SK-N-SH (cell line): Measurements from ENCODE around the gene COL20A1. TPM values are rescaled to one million over a fixed set of nuclear protein-coding genes. Genes with fewer than 3 reads are reported as not detected.

Experiments
- CTCF ChIA-PET: fragments of 300-600, 350-600 bp; formaldehyde crosslinking; extraction: SDS; loops from one replicate; lab custom pipeline; 2021; lab: Yijun Ruan, JAX
- POLR2A ChIA-PET: fragments of 350-600 bp; sonication (Branson Sonifier 250); formaldehyde crosslinking; extraction: SDS; loops from one replicate; lab custom pipeline; 2020; ENCODE audit warnings: antibody characterized with exemption, inconsistent platforms; lab: Yijun Ruan, JAX
- DNase-seq: peaks from one replicate; pipeline ENCODE4 v3.0.0; 2012
- H2AFZ ChIP-seq: fragments of 200-600 bp; sonication (generic); 2 replicates; pipeline ENCODE4 v1.8.1; 2016; ENCODE audit warnings: antibody characterized with exemption, mild to moderate bottlenecking, low read depth
- H3F3A ChIP-seq: fragments of 200-600 bp; sonication (generic); replicated peaks from 2 replicates; pipeline ENCODE3; 2016; ENCODE audit warnings: antibody characterized with exemption, mild to moderate bottlenecking; ENCODE audit not compliant: insufficient read depth
- H3K27ac ChIP-seq, 2 experiments: fragments of 200-500 bp in 1 of 2; fragments of 200-600 bp in 1 of 2; sonication (Bioruptor generic) in 1 of 2; sonication (generic), shearing (Covaris generic) in 1 of 2; 2 replicates each; pipeline versions ENCODE4 v1.5.1 to v1.6.1; 2014 to 2016; ENCODE audit warnings: low read depth in 2 of 2, inconsistent platforms in 1 of 2, low read length in 1 of 2, mild to moderate bottlenecking in 1 of 2, mixed read lengths in 1 of 2
- H3K27me3 ChIP-seq: fragments of 200-600 bp; sonication (generic), shearing (Covaris generic); 2 replicates; pipeline ENCODE4 v1.6.1; 2016; ENCODE audit warnings: mixed run types; ENCODE audit not compliant: insufficient read depth
- H3K36me3 ChIP-seq, 2 experiments: fragments of 200-500 bp in 1 of 2; fragments of 200-600 bp in 1 of 2; sonication (Bioruptor generic) in 1 of 2; sonication (generic) in 1 of 2; replicated peaks in 1 of 2; 2 replicates each; pipeline versions ENCODE3 to v1.5.1; 2014 to 2016; ENCODE audit warnings: low read length in 1 of 2, mild to moderate bottlenecking in 1 of 2; ENCODE audit not compliant: insufficient read depth in 2 of 2, control insufficient read depth in 1 of 2
- H3K4me1 ChIP-seq, 2 experiments: fragments of 200-500 bp in 1 of 2; fragments of 200-600 bp in 1 of 2; sonication (Bioruptor generic) in 1 of 2; sonication (generic), shearing (Covaris generic) in 1 of 2; 2 replicates each; pipeline versions ENCODE4 v1.5.1 to v1.6.1; 2014 to 2016; ENCODE audit warnings: low read depth in 1 of 2, low read length in 1 of 2, mixed run types in 1 of 2; ENCODE audit not compliant: insufficient read depth in 2 of 2, control insufficient read depth in 1 of 2
- H3K4me2 ChIP-seq: fragments of 200-600 bp; sonication (generic), shearing (Covaris generic); 2 replicates; pipeline ENCODE4 v1.6.1; 2017; ENCODE audit warnings: mixed run types
- H3K4me3 ChIP-seq, 2 experiments: fragments of 200-500 bp in 1 of 2; fragments of 200-600 bp in 1 of 2; sonication (Bioruptor generic) in 1 of 2; sonication (generic), shearing (Covaris generic) in 1 of 2; 2 replicates each; pipeline versions ENCODE4 v1.5.1 to v1.8.1; 2014 to 2016; ENCODE audit warnings: low read depth in 2 of 2, inconsistent platforms in 1 of 2, low read length in 1 of 2, mild to moderate bottlenecking in 1 of 2, mixed read lengths in 1 of 2, moderate library complexity in 1 of 2
- H3K79me2 ChIP-seq: fragments of 200-600 bp; sonication (generic); 2 replicates; pipeline ENCODE4 v1.8.1; 2017; ENCODE audit warnings: mild to moderate bottlenecking; ENCODE audit not compliant: insufficient read depth
- H3K9ac ChIP-seq: fragments of 200-600 bp; sonication (generic); 2 replicates; pipeline ENCODE4 v1.6.1; 2017; ENCODE audit warnings: mixed run types
- H3K9me2 ChIP-seq: fragments of 200-600 bp; sonication (generic); 2 replicates; pipeline ENCODE4 v1.6.1; 2017; ENCODE audit warnings: mixed run types
- H3K9me3 ChIP-seq: fragments of 200-600 bp; sonication (generic); 2 replicates; pipeline ENCODE4 v1.6.1; 2017; ENCODE audit warnings: mixed run types, mild to moderate bottlenecking, moderate library complexity
- H4K20me1 ChIP-seq: fragments of 200-600 bp; sonication (generic); 2 replicates; pipeline ENCODE4 v1.6.1; 2017; ENCODE audit warnings: mild to moderate bottlenecking, mixed run types; ENCODE audit not compliant: insufficient read depth
- CHD2 ChIP-seq: fragments of 150-350 bp; IDR thresholded peaks from 2 replicates; pipeline ENCODE4 v1.6.1; 2018; ENCODE audit warnings: low read length; ENCODE audit not compliant: partially characterized antibody
- FOSL2 ChIP-seq: IDR thresholded peaks from 2 replicates; pipeline ENCODE4 v1.4.0; 2012; ENCODE audit warnings: low read depth, mild to moderate bottlenecking, moderate library complexity, borderline replicate concordance
- GABPA ChIP-seq: IDR thresholded peaks from 2 replicates; pipeline ENCODE4 v1.4.0; 2012; ENCODE audit warnings: low read depth, mild to moderate bottlenecking
- JUND ChIP-seq: IDR thresholded peaks from 2 replicates; pipeline ENCODE4 v1.4.0; 2012
- NFIC ChIP-seq: IDR thresholded peaks from 2 replicates; pipeline ENCODE4 v1.4.0; 2012; ENCODE audit warnings: borderline replicate concordance
- NRF1 ChIP-seq: IDR thresholded peaks from 2 replicates; pipeline ENCODE4 v1.6.1; 2012; ENCODE audit warnings: low read depth, mild to moderate bottlenecking, low read length
- RXRA ChIP-seq: IDR thresholded peaks from 2 replicates; pipeline ENCODE4 v1.4.0; 2012; ENCODE audit warnings: low read depth, mild to moderate bottlenecking, borderline replicate concordance
- SIN3A ChIP-seq: IDR thresholded peaks from 2 replicates; pipeline ENCODE4 v1.6.1; 2012; ENCODE audit warnings: low read depth, mild to moderate bottlenecking, low read length, moderate library complexity, borderline replicate concordance
- SMC3 ChIP-seq: IDR thresholded peaks from 2 replicates; pipeline ENCODE4 v1.6.1; 2012; ENCODE audit warnings: low read depth, low read length, improper control_type of control experiment
- TAF1 ChIP-seq: IDR thresholded peaks from 2 replicates; pipeline ENCODE4 v1.6.1; 2012; ENCODE audit warnings: low read depth, mild to moderate bottlenecking, low read length, moderate library complexity, borderline replicate concordance
- TEAD4 ChIP-seq: IDR thresholded peaks from 2 replicates; pipeline ENCODE4 v1.4.0; 2012; ENCODE audit warnings: mild to moderate bottlenecking, borderline replicate concordance; ENCODE audit not compliant: insufficient read depth
- YY1 ChIP-seq: IDR thresholded peaks from 2 replicates; pipeline ENCODE4 v1.4.0; 2012; ENCODE audit warnings: low read depth, mild to moderate bottlenecking
- WGBS: methylation state at CpG from one replicate; pipeline ENCODE4 v1.1.6; 2017; ENCODE audit warnings: low lambda C conversion rate; 5-methylcytosine and 5-hydroxymethylcytosine counted together
- polyA plus RNA-seq, 3 experiments: library from polyadenylated mRNA; depleted of rRNA; stranded (reverse); fragments of >200 nt; gene quantifications; 2 replicates each; pipeline ENCODE4 v1.2.3, GENCODE V29; 2012
- TF ChIP-seq, protein P1 (sequence below): IDR thresholded peaks from 2 replicates; pipeline ENCODE4; 2012
- TF ChIP-seq, protein P2 (sequence below): IDR thresholded peaks from 2 replicates; pipeline ENCODE4 v1.4.0; 2012; ENCODE audit warnings: low read depth, borderline replicate concordance
- TF ChIP-seq, protein P3 (sequence below): fragments of 150-350 bp; IDR thresholded peaks from 2 replicates; pipeline ENCODE4 v1.6.1; 2016; ENCODE audit warnings: mild to moderate bottlenecking, low read depth, low read length

The COL20A1 gene
- polyA plus RNA-seq, 1 of the 3 experiments (the other 2 are of a cell fraction), result not detected

DNA sequence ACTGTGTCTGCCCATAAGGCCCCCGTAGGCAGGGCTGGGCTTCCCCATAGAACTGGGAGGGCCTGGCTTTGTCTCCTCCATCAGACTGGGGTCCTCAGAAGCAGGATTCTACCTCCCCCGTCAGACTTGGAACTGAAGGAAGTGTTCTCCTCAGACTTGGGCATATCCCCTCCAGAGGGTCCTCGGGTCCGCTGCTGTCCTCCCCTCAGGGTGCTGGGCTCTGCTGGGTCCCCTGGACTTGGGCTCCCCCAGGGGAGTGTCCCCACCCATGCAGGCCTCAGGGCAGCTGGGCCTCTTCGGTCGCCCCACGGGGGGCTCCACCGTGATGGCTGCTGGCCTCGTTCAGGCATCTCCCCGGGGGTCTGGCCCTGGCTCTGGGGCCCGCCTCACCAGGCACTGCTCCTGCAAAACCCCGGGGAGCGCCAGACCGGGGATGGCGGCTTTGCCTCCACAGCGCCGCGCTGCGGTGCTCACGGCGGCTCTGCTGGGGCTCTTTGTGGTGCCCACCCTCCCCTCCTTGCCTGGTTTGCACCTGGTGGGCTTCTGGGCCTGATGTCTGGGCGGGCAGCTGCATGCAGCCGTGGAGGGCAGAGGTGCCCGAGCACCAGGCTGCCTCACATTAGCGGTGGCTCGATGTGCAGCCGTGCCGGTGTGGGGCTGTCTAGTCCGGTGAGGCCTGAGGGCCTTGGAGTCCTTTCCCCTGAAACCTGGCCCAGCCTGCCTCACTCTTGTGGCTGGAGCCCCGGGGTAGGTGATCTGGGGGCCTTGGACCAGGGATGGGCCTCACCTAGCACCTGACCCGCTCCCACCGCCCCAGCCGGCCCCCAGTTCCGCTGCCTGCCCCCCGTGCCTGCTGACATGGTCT is 13.9 kb downstream of the COL20A1 start:
- no peaks in the 10 kb centered on the region for H3K9me2 ChIP-seq
- TF ChIP-seq JUND (no peak), NFIC (no peak), SIN3A (no peak), NRF1 (no peak), YY1 (no peak), RXRA (no peak), GABPA (no peak), FOSL2 (no peak), SMC3 (no peak), TAF1 (no peak)
- TF ChIP-seq, protein P1, sequence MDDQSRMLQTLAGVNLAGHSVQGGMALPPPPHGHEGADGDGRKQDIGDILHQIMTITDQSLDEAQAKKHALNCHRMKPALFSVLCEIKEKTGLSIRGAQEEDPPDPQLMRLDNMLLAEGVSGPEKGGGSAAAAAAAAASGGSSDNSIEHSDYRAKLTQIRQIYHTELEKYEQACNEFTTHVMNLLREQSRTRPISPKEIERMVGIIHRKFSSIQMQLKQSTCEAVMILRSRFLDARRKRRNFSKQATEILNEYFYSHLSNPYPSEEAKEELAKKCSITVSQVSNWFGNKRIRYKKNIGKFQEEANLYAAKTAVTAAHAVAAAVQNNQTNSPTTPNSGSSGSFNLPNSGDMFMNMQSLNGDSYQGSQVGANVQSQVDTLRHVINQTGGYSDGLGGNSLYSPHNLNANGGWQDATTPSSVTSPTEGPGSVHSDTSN, result no peak
- TF ChIP-seq, protein P2, sequence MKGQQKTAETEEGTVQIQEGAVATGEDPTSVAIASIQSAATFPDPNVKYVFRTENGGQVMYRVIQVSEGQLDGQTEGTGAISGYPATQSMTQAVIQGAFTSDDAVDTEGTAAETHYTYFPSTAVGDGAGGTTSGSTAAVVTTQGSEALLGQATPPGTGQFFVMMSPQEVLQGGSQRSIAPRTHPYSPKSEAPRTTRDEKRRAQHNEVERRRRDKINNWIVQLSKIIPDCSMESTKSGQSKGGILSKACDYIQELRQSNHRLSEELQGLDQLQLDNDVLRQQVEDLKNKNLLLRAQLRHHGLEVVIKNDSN, result no peak
- TF ChIP-seq, all 33 proteins: peak for 0
- Histone ChIP-seq H3K79me2 (no peaks in the 10 kb centered on the region), H4K20me1 (no peaks in the 10 kb centered on the region), H3K4me1 (peaks cover 0 to 5% of the 10 kb centered on the region in 2 experiments; a peak in 1 of 4 replicates), H3K36me3 (no peaks in the 10 kb centered on the region), H3K4me2 (no peak overlapping the region), H3K27me3 (no peaks in the 10 kb centered on the region), H3K4me3 (no peak overlapping the region), H3K9ac (no peak overlapping the region), H3F3A (no peaks in the 10 kb centered on the region), H3K9me3 (no peaks in the 10 kb centered on the region; the same call in 1 of the 2 replicates), H3K27ac (no peak overlapping the region), H2AFZ (no peak overlapping the region)
- no peak for DNase-seq
- 20% methylated on average over 1 of the region's 35 CpGs for WGBS
- ChIA-PET CTCF (interaction anchor here (1.3 to 10.4 kb wide), 6 partner anchors 11 to 74 kb away, joined by 3 to 460 read pairs (median 38); partner anchors contain the start of genes CHRNA4 and COL20A1), POLR2A (no interaction called here)

DNA sequence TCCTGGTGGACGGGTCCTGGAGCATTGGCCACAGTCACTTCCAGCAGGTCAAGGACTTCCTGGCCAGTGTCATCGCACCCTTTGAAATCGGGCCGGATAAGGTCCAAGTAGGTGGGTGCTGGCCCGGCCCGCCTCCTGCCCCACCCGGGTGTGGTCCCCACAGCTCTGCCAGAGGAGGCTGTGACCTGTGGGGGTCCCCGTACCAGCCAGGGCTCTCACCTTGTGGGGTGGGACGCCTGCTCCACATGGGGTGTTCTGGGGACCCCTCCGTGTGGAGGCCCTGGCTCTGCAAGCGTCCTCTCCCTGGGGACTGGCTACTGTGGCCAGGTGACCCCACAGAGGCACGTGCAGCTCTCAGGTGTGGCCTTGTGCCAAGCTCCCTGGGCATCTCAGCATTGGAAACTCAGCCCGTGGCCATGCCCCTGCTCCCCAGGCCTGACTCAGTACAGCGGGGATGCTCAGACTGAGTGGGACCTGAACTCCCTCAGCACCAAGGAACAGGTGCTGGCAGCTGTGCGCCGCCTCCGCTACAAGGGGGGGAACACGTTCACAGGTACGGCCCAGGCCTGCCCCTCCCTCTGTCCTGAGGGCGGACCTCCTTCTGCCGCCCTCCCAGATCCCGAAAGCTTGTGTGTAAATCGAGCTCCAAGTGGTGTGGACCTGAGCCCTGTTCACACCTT is 14.7 kb downstream of the COL20A1 start:
- H3K4me3 ChIP-seq, result no peak overlapping the region
- peaks cover 0 to 5% of the 10 kb centered on the region in 2 experiments; a peak in 1 of 4 replicates for H3K4me1 ChIP-seq
- H3K27ac ChIP-seq, result no peak overlapping the region
- no peaks in the 10 kb centered on the region for H3F3A ChIP-seq
- no peaks in the 10 kb centered on the region for H3K9me2 ChIP-seq
- no peak for TF ChIP-seq CHD2
- no peak for TF ChIP-seq SMC3
- no peak for TF ChIP-seq TEAD4
- TF ChIP-seq YY1, result no peak
- TF ChIP-seq, protein P3, sequence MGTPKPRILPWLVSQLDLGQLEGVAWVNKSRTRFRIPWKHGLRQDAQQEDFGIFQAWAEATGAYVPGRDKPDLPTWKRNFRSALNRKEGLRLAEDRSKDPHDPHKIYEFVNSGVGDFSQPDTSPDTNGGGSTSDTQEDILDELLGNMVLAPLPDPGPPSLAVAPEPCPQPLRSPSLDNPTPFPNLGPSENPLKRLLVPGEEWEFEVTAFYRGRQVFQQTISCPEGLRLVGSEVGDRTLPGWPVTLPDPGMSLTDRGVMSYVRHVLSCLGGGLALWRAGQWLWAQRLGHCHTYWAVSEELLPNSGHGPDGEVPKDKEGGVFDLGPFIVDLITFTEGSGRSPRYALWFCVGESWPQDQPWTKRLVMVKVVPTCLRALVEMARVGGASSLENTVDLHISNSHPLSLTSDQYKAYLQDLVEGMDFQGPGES, result no peak
- no peaks in the 10 kb centered on the region for H3K36me3 ChIP-seq
- no peak overlapping the region for H2AFZ ChIP-seq
- DNase-seq, result no peak
- POLR2A ChIA-PET, result no interaction called here
- CTCF ChIA-PET, result interaction anchor here (0.7 to 10.4 kb wide), 17 partner anchors 11 to 122 kb away, joined by 3 to 460 read pairs (median 27); partner anchors contain the start of genes CHRNA4 and COL20A1
- WGBS, result 57% methylated on average over 5 of the region's 23 CpGs
- no peak overlapping the region for H3K4me2 ChIP-seq
- no peak overlapping the region for H3K9ac ChIP-seq
- H4K20me1 ChIP-seq, result no peaks in the 10 kb centered on the region
- H3K9me3 ChIP-seq, result no peaks in the 10 kb centered on the region
- no peaks in the 10 kb centered on the region for H3K27me3 ChIP-seq
- no peaks in the 10 kb centered on the region for H3K79me2 ChIP-seq
